RWPE1 (cell line): Measurements from ENCODE around the gene KLHL15.
A peak's percentile ranks its signal among the peaks of the same experiment; 100 is the strongest.

Experiments
- CTCF ChIA-PET: fragments of 350-600 bp; sonication (Branson Sonifier 250); formaldehyde crosslinking; extraction: SDS; loops from one replicate; lab custom pipeline; 2021; lab: Yijun Ruan, JAX
- POLR2A ChIA-PET: fragments of 400-600 bp; formaldehyde crosslinking; extraction: SDS; loops from one replicate; lab custom pipeline; 2020; ENCODE audit warnings: antibody characterized with exemption; ENCODE audit not compliant: low non-redundant PET; lab: Yijun Ruan, JAX
- DNase-seq: peaks from one replicate; pipeline ENCODE4 v3.0.0; 2012; ENCODE audit warnings: low spot score
- H3K27ac ChIP-seq: fragments of 450-650 bp; 2 replicates; pipeline ENCODE4 v1.5.1; 2017
- CTCF ChIP-seq: fragments of 450-650 bp; conservative IDR thresholded peaks from 2 replicates; pipeline ENCODE4 v1.5.1; 2017; ENCODE audit warnings: low read depth, mild to moderate bottlenecking

The KLHL15 gene

GRCh38 chrX:24024819-24025740 is 1.9 kb downstream of the KLHL15 start:
- POLR2A ChIA-PET: interaction anchor here (0.6 to 1.3 kb wide), 3 partner anchors 29 to 124 kb away, joined by 3 to 14 read pairs (median 3); partner anchors contain the start of gene EIF2S3
- peak; percentile 31 for TF ChIP-seq CTCF
- H3K27ac ChIP-seq: peak overlapping the region; percentile 91

GRCh38 chrX:24023972-24024669 is 2.9 kb downstream of the KLHL15 start:
- DNase-seq: no peak
- no peak for TF ChIP-seq CTCF
- CTCF ChIA-PET: no interaction called here
- peak overlapping the region; percentile 91 for H3K27ac ChIP-seq
- POLR2A ChIA-PET: no interaction called here

More at GRCh38 chrX:24024819-24025740, 1.9 kb downstream of the KLHL15 start:
- CTCF ChIA-PET: interaction anchor here (0.8 to 2.0 kb wide), 2 partner anchors 30 to 47 kb away, joined by 4 to 8 read pairs; partner anchors contain the start of gene EIF2S3
- peak; percentile 82 for DNase-seq

GRCh38 chrX:24023544-24023943 is 3.4 kb downstream of the KLHL15 start:
- TF ChIP-seq CTCF: no peak
- H3K27ac ChIP-seq: no peak overlapping the region
- POLR2A ChIA-PET: no interaction called here
- DNase-seq: no peak
- CTCF ChIA-PET: no interaction called here

- no peak for DNase-seq
- H3K27ac ChIP-seq: no peak overlapping the region
- POLR2A ChIA-PET: no interaction called here
- CTCF ChIA-PET: no interaction called here
- no peak for TF ChIP-seq CTCF
These were observed 6.6 kb downstream of the KLHL15 start for GRCh38 chrX:24020306-24020876.

- DNase-seq: no peak
- POLR2A ChIA-PET: no interaction called here
- CTCF ChIA-PET: no interaction called here
- no peak overlapping the region for H3K27ac ChIP-seq
- TF ChIP-seq CTCF: no peak
These were observed 7.5 kb downstream of the KLHL15 start for GRCh38 chrX:24019448-24019847.

- no peak for DNase-seq
- H3K27ac ChIP-seq: no peak overlapping the region
- ChIA-PET CTCF (no interaction called here), POLR2A (no interaction called here)
- TF ChIP-seq CTCF: no peak
These were observed 8.2 kb downstream of the KLHL15 start for GRCh38 chrX:24018809-24019208.
